ENCODE measurements around the gene TRIO. TPM values are rescaled to one million over a fixed set of nuclear protein-coding genes. Genes with fewer than 3 reads are reported as not detected.

Gene TRIO
- total and polyA plus RNA-seq, 2 of the 8 experiments (the other 6 are each of a cell fraction or from before 2014, with no cell fraction given): 35.1 to 69.1 TPM

DNA sequence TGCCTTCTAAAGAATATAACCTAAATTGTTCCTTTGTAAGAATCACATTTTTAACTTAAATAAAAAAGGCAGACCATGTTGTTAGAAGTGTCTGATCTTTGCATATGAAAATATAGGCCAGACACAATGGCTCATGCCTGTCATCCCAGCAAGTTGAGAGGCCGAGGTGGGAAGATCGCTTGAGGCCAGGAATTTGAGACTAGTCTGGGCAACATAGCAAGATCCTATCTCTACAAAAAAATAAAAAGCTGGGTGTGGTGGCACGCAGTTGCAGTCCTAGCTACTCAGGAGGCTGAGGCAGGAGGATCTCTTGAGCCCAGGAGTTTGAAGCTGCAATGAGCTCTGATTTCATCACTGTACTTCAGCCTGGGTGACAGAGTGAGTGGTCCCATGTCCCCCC is 37.3 kb downstream of the TRIO start:
- ChIA-PET CTCF (ENCODE audit: partially characterized antibody) (interaction anchor here (0.6 to 1.1 kb wide), 4 partner anchors 8 to 78 kb away, joined by 3 to 4 read pairs (median 4); no protein-coding TSS in a partner anchor), POLR2A (ENCODE audit: partially characterized antibody) (interaction anchor here (0.6 to 1.0 kb wide), 2 partner anchors 15 to 87 kb away, joined by 3 to 4 read pairs; no protein-coding TSS in a partner anchor)
- no peak for DNase-seq (ENCODE audit: low read depth in 1 of 2, low spot score in 2 of 2)
- no peak overlapping the region for H2BK120ac ChIP-seq (replicated peaks; ENCODE audit: low read depth, low read length)
- TF ChIP-seq CEBPB (IDR thresholded peaks at IDR 0.05; ENCODE audit: low read depth, low read length) (no peak), MAFK (IDR thresholded peaks at IDR 0.05; ENCODE audit: low read depth, low read length) (no peak), TBP (IDR thresholded peaks at IDR 0.05; ENCODE audit: low read depth, low read length) (no peak), SIRT6 (IDR thresholded peaks at IDR 0.05; ENCODE audit: low read length) (no peak), SP4 (IDR thresholded peaks at IDR 0.05; ENCODE audit: low read length) (no peak), CREB1 (IDR thresholded peaks at IDR 0.05) (no peak), ZNF274 (IDR thresholded peaks at IDR 0.05; ENCODE audit: borderline replicate concordance, extremely low read depth, low read length) (no peak), POLR2AphosphoS5 (IDR thresholded peaks at IDR 0.05; ENCODE audit: low read depth, low read length) (no peak), SP1 (IDR thresholded peaks at IDR 0.05; ENCODE audit: low read depth, low read length) (no peak), NRF1 (IDR thresholded peaks at IDR 0.05; ENCODE audit: low read depth, low read length) (no peak), CBX5 (IDR thresholded peaks at IDR 0.05; ENCODE audit: low read depth, low read length) (no peak)
- TF ChIP-seq, protein P1, sequence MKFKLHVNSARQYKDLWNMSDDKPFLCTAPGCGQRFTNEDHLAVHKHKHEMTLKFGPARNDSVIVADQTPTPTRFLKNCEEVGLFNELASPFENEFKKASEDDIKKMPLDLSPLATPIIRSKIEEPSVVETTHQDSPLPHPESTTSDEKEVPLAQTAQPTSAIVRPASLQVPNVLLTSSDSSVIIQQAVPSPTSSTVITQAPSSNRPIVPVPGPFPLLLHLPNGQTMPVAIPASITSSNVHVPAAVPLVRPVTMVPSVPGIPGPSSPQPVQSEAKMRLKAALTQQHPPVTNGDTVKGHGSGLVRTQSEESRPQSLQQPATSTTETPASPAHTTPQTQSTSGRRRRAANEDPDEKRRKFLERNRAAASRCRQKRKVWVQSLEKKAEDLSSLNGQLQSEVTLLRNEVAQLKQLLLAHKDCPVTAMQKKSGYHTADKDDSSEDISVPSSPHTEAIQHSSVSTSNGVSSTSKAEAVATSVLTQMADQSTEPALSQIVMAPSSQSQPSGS (IDR thresholded peaks at IDR 0.05; ENCODE audit: low read length): no peak
- TF ChIP-seq, protein P2, sequence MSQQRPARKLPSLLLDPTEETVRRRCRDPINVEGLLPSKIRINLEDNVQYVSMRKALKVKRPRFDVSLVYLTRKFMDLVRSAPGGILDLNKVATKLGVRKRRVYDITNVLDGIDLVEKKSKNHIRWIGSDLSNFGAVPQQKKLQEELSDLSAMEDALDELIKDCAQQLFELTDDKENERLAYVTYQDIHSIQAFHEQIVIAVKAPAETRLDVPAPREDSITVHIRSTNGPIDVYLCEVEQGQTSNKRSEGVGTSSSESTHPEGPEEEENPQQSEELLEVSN (IDR thresholded peaks at IDR 0.05): no peak
- no peak for FAIRE-seq
- H4K5ac ChIP-seq (ENCODE audit: insufficient read length, low read depth, low read length): no peak overlapping the region
- H3K79me1 ChIP-seq (ENCODE audit: low read depth, low read length): peaks cover 15% of the 10 kb centered on the region
- no peak overlapping the region for H3K4ac ChIP-seq (replicated peaks; ENCODE audit: insufficient read length, low read depth, low read length)
- no peak overlapping the region for H3K18ac ChIP-seq (ENCODE audit: extremely low read depth, low read length)
- no peaks in the 10 kb centered on the region for H3K9me3 ChIP-seq (ENCODE audit: insufficient read depth in 2 of 2, low read depth in 1 of 2, low read length in 1 of 2)
- 91% methylated on average over 3 of the region's 3 CpGs; no CpG with 5 or more reads in 1 of the 2 experiments for WGBS, 2 experiments (ENCODE audit: extremely low coverage in 1 of 2, insufficient coverage in 1 of 2, insufficient read length in 1 of 2, insufficient replicate concordance in 2 of 2, low coverage in 1 of 2, low lambda C conversion rate in 2 of 2, missing lambda C conversion rate in 1 of 2)
- H3K14ac ChIP-seq (ENCODE audit: insufficient read length): no peak overlapping the region
- H3K79me2 ChIP-seq (ENCODE audit: control insufficient read depth in 1 of 2, insufficient read depth in 2 of 2, low read length in 2 of 2): peaks cover 3 to 95% of the 10 kb centered on the region in 2 experiments; a peak in 3 of 4 replicates
- no peak overlapping the region for H3K4me3 ChIP-seq (ENCODE audit: extremely low read depth in 1 of 4, insufficient read depth in 2 of 4, low read depth in 3 of 4, low read length in 4 of 4)
- H3K4me2 ChIP-seq (ENCODE audit: insufficient read depth in 1 of 2, low read depth in 2 of 2, low read length in 2 of 2): no peak overlapping the region
- H3K23ac ChIP-seq (ENCODE audit: insufficient read length): no peak overlapping the region
- H2AK5ac ChIP-seq (ENCODE audit: low read depth, low read length): no peak overlapping the region
- no peak overlapping the region for H4K91ac ChIP-seq (replicated peaks; ENCODE audit: insufficient read length, low read length)
- H2BK5ac ChIP-seq (ENCODE audit: low read depth, low read length): no peak overlapping the region
- no peak overlapping the region for H2BK15ac ChIP-seq (ENCODE audit: low read length)
- H3K4me1 ChIP-seq (replicated peaks in 1 of 4; ENCODE audit: control insufficient read depth in 3 of 4, insufficient read depth in 4 of 4, low read length in 3 of 4): peaks cover 13 to 31% (median 18%) of the 10 kb centered on the region in 4 experiments
- H4K8ac ChIP-seq (ENCODE audit: extremely low read depth, insufficient read depth, low read length): no peak overlapping the region
- peaks cover 38 to 49% of the 10 kb centered on the region in 2 experiments for H4K20me1 ChIP-seq (replicated peaks in 1 of 2; ENCODE audit: control insufficient read depth in 1 of 2, insufficient read depth in 2 of 2, low read length in 2 of 2)
- no peak overlapping the region for H2BK20ac ChIP-seq (ENCODE audit: low read length)
- H2BK12ac ChIP-seq (ENCODE audit: low read depth, low read length): no peak overlapping the region
- H3K9ac ChIP-seq (replicated peaks in 1 of 4; ENCODE audit: extremely low read depth in 1 of 4, low read depth in 3 of 4, low read length in 3 of 4): no peak overlapping the region
- no peak overlapping the region for H3K27ac ChIP-seq (ENCODE audit: low read depth, low read length)
- H3K36me3 ChIP-seq (ENCODE audit: control insufficient read depth in 2 of 4, insufficient read depth in 4 of 4, low read length in 3 of 4): no peaks in the 10 kb centered on the region
- H3K23me2 ChIP-seq (ENCODE audit: low read depth, low read length): no peaks in the 10 kb centered on the region
- H3K27me3 ChIP-seq (replicated peaks in 1 of 4; ENCODE audit: control insufficient read depth in 3 of 4, extremely low read depth in 1 of 4, insufficient read depth in 3 of 4, low read length in 3 of 4): no peaks in the 10 kb centered on the region
- H2AFZ ChIP-seq (ENCODE audit: low read length): no peak overlapping the region
- H3K56ac ChIP-seq (replicated peaks; ENCODE audit: insufficient read length, low read depth, low read length): no peak overlapping the region
